ENCODE measurements around the gene PARVB.

PARVB gene

DNA sequence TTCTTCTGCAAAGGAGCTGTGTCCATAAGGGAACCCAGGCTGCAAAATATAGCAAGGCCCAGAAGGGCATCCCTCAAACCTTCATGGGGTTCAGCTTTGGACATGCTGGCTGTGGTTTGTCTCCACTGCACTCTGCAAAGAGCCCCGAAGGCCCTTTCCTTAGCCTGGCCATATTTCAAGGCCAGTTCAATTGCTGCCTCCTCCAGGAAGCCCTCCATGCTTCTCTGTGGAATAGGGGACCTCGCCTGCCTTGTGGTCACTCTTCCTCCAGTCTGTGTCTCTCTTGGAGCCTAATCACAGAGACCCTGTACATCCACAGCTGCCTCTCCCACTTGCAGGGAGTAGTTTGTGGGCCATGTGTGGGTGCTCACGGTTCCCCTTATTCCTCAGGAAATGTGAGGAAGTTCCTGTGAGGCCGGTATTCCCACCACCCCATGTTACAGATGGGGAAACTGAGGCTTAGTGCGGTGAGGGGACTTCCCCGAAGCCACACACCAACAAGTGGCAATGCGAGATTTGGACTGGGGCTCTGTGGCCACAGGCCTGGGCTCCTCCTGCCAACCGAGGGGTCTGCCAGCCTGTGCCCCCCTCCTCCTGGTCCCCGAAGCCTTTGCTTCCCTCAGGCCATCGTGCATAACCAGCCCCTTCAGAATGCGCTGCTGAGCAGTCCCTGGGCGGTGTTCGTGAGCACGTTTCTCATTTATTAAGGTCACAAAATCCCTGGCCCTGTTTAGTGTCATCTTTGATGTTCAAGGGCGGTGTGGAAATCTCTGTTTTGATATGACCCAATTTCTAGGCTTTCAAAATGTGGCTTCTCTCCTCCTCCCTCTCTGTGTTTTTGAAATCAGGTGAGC lies 65.8 kb downstream of the PARVB start:
- no peak for DNase-seq (ENCODE audit: low read depth)

DNA sequence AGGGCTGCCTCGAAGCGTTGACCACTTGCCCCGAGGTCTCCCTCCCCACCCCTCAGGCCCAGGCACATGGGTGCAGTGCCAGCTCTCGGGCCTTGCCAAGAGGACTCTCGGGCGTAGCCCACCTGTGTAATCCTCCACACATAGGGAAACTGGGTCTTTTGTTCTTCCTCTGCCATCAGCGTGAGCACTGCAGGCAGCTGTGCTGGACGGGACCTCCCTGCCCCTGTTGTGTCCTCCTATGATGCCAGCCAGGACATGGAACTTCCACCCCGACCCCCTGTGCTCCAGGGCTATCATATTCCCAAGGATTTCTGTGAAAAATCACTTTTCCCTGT lies 66.4 kb downstream of the PARVB start:
- DNase-seq (ENCODE audit: low read depth): no peak

DNA sequence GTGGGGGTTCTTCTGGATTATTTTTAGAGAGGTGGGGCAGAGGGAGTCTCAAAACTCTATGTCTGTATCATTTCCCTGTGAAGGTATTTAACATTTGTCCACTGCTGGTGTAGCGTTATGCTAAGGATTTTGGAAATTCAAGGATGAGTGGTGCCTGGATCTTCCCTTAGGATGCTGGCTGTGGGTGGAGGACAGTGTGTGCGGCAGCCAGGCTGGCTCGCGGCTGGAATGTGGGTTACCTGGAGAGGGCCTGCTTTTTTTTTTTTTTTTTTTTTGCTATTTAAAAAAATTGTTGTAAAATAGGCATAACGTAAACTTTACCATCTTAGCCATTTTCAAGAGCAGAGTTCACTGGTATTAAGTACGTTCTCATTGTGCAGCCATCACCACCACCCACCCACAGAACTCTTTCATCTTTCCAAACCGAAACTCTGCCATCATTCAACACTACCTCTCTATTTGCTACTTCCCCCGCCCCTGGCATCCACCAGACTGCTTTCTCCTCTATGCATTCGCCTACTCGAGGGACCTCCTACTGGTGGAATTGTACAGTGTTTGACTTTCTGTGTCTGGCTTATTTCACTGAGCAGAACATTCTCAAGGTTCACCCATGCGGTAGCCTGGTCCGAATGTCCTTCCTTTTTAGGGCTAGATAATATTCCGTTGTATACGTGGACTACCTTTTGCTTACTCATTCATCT lies 67.1 kb downstream of the PARVB start:
- no peak for DNase-seq (ENCODE audit: low read depth)

DNA sequence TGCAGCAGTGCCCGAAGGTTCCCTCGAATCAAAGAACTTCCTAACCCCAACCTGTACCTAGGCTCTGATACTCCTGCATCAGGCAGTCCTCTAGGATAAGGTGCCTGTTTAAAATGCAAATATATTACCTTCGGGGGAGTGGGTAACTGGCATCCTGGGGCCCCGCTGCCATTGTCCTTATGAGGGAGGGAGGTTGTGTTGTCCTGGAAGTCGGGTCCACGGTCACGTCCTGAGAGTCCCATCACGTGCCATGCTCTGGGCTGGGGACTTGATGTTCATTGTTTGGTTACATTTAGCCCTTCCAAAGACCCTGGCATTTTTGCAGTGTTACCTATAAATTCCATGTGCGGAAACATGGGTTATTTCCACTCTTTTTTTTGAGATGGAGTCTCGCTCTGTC lies 67.6 kb downstream of the PARVB start:
- no peak for DNase-seq (ENCODE audit: low read depth)

DNA sequence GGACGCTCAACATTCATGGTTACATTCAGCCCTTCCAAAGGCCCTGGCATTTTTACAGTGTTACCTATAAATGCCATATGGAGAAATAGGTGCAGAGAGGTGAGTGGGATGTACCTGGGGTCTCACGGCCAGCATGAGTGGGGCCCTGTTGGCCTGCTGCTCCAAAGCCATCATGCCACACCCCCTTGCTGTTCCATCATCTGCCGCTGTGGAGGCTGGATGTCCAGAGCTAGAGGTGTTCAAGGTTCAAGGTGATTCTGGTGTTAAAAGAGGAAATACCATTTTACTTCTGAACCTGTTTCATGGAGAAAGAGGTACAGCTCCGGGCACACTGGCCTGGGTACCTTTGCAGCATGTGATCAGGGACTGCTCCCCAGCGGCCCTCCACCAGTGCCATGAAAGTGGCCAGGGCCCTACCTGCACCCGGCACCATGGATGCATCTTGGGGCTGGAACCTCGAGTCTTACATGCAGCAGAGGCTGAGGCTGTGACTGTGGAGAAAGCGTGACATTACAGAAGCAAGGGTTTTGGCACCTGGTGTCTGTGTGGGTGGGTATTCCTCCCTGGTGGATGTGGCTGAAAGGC lies 68.6 kb downstream of the PARVB start:
- no peak for DNase-seq (ENCODE audit: low read depth)

DNA sequence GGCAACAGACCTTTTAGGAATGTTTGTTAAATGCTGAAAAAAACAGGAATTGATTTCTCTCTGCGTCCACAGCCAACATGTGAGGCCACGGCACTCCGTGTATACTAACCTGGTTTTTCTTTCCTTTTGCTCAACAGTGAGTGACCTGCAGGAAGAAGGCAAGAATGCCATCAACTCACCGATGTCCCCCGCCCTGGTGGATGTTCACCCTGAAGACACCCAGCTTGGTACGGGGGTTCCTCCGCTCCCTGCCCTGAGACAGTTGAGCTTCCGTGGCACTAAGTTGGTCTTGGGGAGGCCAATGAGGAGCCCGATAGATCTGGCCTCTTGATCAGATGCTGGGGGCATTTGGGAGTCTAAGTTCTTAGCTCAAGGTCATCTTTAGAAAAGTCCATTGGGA lies 69.7 kb downstream of the PARVB start:
- no peak for DNase-seq (ENCODE audit: low read depth)

DNA sequence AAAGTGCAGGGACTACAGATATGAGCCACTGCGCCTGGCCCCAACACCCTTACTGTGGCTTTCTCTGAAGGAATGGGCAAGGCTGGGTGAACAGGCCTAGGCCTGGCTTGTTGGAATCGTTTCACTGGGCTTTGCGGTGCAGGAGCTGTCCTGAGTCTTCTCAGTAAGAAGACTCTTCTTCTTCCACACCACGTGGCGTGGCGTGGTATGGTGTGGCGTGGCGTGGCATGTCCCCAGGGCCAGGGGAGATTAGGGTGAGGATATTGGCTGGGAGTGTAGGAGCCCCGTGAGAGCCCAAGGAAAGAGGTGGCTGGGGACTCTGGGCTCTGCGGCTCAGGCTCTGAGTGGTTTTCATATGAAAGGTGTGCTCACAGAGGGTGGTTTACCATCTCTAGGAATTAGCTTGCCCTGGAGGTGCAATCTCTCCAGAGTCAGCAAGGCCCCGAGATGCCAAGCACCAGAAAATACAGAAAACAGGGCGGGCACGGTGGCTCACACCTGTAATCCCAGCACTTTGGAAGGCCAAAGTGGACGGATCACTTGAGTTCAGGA lies 70.7 kb downstream of the PARVB start:
- no peak for DNase-seq (ENCODE audit: low read depth)

DNA sequence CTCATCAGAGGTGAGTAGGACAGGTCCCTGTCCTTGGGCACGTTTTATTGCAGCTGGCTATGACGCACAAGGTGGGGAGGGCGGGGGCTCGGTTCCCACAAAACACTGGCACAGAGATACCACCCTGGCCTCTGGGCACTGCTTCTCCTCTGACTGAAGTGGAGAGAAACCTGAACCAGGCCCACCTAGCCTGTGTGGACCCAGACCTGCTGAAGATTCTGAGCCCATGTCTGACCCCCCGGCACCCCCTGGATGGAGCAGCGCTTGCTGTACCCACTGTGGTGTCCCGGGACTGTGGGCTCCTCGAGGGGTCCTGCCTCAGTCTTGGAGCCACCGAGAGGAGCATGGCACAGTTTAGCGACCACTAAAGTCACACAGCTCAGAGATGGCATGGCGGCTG lies 72.6 kb downstream of the PARVB start:
- no peak for DNase-seq (ENCODE audit: low read depth)

DNA sequence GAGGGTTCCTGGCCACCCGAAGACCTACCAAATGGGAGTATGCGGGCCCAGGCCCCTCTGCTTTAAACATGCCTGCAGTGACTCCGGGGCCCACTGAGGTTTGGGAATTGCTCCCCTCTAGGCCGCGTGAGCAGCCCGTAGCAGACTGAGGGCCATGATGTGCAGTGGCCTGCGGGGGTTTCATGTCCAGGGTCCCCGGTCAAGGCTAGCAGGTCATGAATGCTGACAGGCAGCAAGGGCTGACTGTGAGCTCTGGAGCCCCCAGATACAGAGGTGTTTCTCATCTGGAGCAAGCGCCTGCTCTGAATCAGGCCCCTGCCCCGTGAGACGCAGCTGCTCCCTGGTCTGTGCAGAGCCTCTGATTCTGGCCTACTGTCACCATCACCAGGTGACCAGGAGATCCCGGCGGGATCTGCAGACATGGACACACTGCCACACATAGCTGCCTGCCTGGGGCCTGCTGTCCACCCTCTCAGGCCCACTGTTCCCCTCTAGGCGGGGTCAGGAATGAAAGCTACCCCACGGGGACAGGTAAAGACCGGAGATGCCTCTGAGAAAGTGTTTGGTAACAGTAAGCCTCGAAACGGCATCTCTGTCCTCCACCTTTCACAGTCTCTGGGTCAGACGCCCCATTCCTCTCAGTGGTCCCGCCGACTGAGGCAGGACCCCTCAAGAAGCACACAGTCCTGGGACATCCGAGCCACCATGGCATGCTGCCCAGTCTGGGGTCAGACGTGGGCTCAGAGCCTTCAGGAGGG lies 73.3 kb downstream of the PARVB start:
- no peak for DNase-seq (ENCODE audit: low read depth)

DNA sequence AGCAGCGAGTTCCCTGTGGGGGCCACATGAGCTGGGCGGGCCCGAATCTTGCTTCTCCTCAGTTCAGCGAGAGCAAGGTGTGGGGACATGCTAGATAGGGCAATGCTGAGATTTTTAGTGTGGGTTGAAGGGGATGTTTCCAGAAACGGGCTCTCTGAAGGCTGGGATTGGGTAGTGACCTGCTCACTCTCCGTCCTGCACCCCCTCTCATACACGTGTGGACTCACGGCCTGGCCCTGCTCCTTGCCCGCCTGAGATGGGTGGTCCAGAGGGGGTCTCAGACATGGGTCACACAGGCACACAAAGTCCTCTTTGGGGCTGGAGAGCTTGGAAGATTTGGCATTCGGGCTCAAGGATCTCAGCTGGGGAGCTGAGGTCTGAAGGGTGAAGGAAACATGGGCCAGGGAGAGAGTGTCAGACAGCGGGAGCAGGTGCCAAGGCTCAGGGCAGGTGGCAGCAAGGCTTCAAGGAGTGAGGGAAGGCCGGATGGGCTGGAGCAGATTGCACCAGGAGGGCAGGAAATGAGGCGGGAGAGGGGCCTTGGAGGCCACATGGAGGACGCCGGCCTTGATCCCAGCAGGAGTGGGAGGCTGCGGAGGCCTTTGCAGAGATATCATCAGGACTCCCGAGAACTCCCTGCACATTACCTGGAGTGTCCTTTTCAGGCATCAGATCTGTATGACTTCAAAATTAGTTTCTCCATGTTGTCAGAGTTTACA lies 74.1 kb downstream of the PARVB start:
- DNase-seq (ENCODE audit: low read depth): no peak

DNA sequence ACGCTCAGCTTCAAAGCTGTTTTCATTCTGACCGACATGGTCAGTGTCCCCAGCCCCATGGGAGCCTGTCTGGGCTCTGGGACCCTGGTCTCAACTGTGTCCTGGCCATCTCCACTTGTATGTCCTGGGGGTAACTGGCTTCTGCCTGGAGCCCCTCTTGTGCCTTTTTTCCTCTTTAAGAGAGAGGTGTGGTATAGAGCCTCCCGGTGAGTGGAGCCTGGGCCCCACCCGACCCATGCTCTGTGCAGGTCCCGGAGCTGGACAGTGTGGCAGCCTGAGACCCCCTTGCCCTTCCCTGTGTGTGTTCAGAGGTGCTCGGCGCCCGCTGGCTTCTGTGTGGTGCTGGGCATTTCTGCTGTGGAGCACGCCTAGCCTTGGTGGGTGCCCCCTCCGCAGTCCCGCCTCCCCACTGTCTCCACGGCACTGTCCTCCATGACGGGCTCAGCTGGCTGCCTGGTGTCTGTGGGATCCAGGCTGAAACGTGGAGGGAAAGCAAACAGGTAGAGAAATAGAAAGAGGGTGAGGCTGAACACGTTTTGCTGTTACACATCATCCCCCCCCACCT lies 74.9 kb downstream of the PARVB start:
- no peak for DNase-seq (ENCODE audit: low read depth)

DNA sequence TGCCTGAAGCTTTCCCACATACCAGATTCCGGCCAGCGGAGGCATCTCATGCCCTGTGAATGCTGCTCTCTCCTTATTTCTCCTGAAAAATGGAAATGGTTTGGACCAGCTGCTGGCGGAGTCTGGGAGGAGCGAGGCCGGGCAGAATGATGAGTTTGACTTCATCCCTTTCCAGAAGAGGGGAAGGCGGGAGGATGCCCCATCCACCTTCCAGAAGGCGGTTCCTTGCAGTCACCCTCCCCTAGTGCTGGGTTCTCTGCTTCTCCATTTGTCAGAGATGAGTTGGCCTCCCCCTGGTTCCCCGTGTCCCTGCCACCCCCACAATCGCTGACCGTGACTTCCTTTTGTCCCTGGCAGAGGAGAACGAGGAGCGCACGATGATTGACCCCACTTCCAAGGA lies 75.6 kb downstream of the PARVB start:
- no peak for DNase-seq (ENCODE audit: low read depth)

DNA sequence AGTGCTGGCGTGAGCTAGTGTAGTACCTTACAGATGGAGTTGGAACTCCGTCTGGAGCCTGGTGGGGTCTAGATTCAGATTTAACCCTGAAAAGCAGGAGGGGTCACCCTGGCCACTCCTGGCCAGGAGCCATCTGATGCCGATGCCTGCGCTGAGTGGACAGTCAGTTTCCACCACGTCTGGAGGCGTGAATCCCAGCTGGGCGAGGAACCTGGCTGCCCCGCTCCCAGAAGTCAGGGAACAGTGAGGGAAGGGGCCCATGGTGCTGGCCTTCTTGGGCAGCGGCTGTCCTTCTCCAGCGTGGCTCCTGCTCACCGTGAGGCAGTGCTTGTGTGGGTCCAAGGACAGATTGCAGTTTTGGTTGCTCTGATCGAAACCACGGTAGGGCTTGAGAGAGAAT lies 76.3 kb downstream of the PARVB start:
- no peak for DNase-seq (ENCODE audit: low read depth)

DNA sequence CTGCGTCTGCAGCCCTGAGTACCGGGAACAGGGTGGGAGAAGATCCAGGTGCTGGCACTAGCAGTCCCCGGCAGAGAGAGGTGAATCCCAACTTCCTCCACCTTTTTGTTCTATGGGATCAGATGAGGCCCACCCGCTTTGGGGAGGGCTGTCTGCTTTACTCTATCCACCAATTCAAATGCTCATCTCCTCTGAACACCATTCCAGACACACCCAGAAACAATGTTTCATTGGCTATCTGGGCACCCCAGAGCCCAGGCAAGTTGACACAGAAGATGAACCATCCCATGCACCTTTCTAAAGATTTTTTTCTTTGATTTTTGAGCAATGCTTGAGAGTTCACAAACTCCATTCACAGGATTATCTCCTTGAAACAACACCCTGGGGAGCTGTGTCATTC lies 78.0 kb downstream of the PARVB start:
- DNase-seq (ENCODE audit: low read depth): no peak

DNA sequence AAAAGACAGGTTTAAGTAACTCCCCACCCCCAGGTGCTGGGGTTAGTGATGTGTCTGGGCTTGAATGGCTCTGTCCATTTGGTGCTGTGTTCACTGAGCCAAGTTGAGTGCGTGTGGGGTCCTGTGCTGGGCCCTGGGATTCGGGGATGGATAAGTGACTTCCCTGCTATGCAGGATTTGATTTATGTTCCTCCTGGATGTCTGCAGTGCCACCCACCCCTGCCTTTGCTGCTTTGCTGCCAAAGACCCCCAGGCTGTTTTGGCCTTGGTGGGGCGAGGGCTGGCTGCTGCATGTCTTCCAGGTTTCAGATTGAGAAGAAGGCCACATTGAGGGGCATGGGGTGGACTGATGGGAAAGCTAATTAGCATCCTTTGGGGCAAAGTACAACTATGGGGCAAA lies 78.8 kb downstream of the PARVB start:
- DNase-seq (ENCODE audit: low read depth): no peak

DNA sequence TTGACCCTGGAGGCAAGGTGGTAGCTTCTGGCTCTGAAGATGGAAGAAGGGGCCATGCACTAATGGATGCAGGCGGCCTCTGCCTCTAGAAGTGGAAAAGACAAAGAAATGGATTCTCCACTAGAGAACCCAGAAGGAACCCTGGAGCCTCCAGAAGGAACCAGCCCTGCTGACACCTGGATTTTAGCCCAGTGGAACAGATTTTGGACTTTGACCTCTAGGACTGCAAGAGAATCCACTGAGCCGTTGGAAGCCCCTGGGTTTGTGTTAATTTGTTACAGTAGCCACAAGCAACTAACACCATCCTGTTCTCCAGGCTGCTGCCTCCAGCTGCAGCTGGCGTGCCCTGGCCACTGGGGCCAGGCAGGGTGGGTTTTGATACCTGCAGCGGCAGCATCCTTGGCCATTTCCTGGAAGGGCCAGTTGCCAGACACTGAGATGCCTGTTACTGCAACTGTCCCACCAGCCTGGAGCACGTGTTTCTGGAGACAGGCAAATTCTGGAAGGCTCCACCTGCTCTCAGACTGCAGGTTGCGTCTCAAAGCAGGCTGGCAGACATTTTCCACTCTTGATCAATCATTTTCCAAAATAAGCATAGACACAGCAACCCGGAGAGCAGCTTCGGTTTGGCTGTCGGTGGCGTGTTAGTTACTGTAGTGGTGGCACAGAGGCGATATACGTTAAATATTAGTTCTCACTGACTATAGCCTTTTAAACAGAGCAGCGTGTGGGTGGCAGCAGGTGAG lies 79.8 kb downstream of the PARVB start:
- no peak for DNase-seq (ENCODE audit: low read depth)

DNA sequence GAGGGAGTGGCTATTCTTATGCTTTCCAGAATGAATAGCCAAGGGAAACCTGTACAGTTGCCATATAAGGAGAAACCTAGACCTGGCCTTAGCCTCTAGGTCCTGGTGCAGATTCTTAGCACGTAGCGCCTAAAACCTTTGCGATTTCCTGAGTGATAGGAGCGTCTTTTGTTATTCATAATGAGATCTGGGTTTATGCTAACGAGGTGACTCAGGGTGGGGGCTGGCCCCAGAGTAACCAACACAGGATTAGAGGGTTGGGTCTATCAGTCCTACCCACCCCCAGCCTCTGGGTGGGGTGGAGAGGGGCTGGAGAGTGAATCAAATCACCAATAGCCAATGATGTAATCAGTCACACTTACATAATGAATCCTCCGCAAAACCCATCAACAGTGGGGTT lies 83.2 kb downstream of the PARVB start:
- no peak for DNase-seq (ENCODE audit: low read depth)

DNA sequence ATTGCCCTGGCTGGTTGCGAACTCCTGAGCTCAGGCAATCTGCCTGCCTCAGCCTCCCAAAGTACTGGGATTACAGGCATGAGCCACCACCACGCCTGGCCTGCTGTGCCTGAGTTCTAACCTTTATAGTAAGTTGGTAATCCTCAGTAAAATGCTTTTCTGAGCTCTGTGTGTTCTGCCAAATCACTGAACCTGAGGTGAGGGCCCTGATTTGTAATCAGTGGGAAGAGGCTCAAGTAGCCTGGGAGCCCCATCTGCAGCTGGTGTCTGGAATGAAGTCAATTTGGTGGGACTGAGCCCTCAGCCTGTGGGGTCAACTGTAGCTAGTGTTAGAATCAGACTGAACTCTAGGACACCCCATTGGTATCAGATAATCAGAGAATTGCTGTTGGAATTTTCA lies 84.0 kb downstream of the PARVB start:
- DNase-seq (ENCODE audit: low read depth): no peak

DNA sequence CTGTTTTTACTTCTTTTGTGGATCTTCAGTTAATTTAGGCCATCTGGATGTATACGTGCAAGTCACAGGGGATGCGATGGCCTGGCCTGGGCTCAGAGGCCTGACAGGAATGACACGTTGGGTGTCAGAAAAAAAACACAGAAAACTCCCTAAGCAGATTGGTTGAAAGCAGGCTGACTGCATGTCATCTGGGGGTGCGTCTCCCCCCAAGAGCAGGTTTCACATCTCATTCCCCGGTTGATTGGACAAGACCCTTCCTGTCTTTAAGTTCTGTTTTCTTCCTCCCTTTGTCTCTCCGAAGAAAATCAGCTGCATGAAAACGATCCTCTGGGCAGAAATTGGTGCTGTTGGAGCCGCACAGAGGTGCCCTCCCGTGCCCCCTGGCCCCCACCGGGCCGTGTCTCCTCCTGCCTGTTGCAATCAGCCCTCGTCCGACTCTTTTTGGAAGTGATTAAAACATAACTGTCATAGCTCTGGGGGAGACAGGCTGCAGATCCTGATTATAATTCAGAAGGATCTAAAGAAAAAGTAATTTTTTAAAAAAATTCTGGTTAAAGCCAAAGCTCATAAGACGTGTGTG lies 84.8 kb downstream of the PARVB start:
- no peak for DNase-seq (ENCODE audit: low read depth)

DNA sequence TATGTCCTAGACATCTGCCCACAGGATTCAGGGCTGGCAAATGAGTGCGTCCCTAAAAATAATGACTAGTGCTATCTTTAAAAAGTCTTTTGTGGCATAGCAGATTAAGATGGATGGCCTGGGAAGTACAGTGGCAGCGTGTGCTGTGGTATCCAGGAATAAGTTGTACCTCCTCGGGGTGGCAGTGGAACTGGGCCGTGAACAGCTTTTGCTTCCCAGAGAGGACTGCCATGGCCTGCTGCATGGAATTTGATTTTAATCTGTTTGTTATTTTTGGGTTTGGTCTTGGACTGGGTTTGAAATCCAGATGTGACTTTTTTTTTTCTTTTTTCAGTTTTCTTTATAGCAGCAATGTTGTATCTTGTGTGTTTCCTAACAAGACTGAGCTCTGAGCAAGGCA lies 85.3 kb downstream of the PARVB start:
- no peak for DNase-seq (ENCODE audit: low read depth)
